GM21528 (cell line): ENCODE results near the gene KRTAP5-6.

Experiments
- ATAC-seq: cut with Tn5 transposase; IDR thresholded peaks from one replicate; pipeline ENCODE4 v1.9.1; 2021; ENCODE audit warnings: mild to moderate bottlenecking, moderate library complexity; ENCODE audit not compliant: unreplicated experiment, low FRiP score

Gene KRTAP5-6

DNA sequence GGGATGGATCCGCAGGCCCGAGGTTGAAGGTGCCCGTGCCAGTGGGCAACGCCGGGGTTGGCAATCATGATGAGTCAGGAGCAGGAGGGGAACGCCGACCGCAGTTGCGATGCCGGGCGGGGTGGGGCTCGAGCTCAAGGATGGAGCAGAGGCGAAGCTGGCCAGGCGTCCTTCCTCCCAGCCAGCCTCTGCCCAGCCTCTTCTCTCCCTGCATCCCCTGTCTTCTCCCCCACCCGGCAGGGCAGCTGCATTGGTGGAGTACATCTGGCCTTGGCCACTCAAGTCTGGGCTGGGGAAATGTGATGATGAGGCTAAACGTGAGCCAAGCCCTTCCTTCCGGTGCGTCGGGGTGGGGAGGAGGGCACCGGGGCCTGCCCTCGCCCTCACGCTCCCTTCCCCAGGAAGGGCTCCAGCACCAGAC lies 49.5 kb downstream of the KRTAP5-6 start:
- no peak for ATAC-seq

DNA sequence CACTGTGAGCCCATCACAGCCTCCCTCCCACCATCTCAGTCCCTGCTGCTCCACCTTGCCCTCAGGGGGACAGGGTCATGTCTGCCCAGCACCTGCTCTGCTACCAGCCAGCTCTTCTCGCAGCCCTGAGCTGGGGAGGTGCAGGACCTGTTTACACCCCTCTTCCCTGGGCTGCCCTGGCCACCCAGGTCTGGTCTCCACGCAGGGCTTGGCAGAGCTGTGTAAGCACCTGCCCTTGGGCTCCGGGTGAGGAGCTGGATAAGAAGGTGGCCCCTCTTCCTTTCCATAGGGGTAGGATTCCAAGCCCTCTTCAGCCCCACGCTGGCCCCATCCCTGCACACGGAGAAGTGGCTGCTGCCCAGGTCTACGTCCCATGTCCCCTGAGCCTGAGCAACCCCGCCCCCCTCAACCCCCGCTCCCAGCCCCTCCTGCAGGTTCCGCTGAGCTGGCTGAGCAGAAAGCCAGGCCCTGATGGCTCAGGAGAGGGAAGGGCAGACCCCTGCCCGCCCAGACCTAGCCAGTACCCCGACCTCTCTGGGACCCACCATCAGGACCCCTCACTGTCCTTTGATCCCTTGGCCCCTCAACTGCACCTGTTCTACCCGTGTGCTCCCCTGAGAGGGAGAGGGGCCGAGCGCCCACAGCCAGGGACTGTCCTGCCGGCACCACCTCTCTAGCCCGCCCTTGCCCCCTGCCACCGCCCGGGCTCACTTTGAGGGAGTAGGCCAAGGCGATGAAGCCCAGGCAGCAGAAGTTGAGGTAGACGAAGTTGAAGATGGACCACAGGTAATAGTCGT lies 50.2 kb downstream of the KRTAP5-6 start:
- no peak for ATAC-seq
